Stimulated activated CD4-positive, alpha-beta T cell treated with anti-CD3 and anti-CD28 coated beads, Interleukin-2, amount 100 ng/mL, for 48 hours (primary cell): ENCODE measurements around the gene GOLGA8S.
"Not testable (repeated sequence)": the region's sequence is repeated elsewhere in the genome, so short reads cannot be mapped to it uniquely, and the experiment has no call there.

Source experiments
- DNase-seq, 2 donors: peaks; one replicate each; pipeline ENCODE4 v3.0.0-alpha.2; 2020

GOLGA8S gene

DNA sequence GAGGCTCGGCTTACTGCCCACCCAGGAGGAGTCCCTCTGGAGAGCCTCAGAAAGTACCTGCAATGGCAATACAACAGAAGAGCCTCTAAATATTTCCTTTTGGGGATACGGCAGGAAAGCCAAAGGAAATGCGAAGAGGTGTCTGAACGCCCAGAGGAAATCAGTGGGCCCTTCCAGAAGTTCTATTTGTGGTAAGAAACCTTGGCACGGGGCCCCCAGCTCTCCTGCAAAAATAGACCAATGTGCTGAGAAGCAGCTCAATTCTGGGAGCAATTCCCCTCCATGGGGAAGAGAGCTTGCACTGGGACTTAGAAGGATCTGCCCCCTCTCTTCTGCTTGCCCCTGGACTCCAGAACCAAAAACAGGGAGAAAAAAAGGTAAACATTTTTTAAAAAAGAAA, 44.7 kb downstream of the GOLGA8S start:
- not testable (repeated sequence) for DNase-seq

- DNase-seq, result no peak
Measured at GRCh38 chr15:23401627-23402026, 47.1 kb downstream of the GOLGA8S start.

GRCh38 chr15:23402140-23402539, 47.6 kb downstream of the GOLGA8S start:
- DNase-seq, result no peak

DNA sequence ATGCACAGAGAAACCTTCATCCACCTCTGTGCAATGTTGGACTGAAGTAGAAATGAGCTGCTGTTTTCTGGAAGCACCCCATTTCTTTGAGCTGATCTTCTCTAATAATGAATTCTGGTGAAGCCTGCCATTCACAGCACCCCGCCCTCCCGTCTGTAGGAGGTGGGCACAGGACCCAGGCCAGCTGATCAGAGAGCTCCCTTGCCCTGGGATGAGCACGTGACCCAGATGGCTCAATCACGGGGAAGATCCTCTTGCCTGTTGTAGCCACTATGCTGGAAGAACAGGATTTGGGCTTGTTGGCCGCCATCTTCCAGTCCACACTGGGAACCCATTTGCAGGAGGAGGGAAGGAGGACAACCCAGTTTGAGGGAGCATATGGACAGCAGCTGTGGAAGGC, 48.0 kb downstream of the GOLGA8S start:
- no peak for DNase-seq

DNA sequence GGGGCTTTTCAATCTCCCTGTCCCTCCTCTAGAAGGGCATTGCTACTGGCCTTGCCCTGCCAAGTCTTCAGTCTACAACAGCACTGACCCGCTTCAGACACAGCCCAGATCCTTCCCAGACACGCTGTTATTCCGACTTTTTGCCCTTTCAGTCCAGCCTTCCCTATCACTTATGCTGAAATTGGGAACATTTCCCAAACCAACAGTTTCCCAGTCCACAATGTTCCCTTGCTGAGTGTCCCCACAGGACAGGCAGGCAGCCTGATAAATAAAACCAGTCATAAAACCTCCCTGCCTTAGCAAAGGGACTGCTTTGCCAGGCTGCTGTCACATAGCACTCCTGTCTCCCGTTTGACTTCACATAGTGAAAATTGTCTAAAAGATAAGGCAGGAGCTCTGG, 49.0 kb downstream of the GOLGA8S start:
- no peak for DNase-seq

DNA sequence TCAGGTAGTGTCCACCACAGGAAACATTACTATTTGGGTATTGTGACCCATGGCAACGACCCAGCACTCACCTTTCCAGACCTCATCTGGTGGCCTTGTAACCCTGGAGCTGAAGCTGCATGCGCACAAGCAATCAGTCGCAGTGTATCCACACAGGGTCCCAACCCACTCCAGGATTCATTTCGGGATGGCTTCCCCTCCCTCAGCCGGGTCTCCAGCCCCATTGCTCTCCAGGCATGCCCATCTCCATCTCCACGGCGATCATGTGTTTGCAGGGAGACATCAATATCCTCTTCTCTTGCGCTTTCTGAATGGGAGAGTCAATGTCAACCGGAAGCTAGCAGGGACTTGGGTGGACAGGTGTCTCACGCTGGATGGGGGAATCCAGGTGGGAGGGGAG, 57.3 kb downstream of the GOLGA8S start:
- no peak for DNase-seq

DNA sequence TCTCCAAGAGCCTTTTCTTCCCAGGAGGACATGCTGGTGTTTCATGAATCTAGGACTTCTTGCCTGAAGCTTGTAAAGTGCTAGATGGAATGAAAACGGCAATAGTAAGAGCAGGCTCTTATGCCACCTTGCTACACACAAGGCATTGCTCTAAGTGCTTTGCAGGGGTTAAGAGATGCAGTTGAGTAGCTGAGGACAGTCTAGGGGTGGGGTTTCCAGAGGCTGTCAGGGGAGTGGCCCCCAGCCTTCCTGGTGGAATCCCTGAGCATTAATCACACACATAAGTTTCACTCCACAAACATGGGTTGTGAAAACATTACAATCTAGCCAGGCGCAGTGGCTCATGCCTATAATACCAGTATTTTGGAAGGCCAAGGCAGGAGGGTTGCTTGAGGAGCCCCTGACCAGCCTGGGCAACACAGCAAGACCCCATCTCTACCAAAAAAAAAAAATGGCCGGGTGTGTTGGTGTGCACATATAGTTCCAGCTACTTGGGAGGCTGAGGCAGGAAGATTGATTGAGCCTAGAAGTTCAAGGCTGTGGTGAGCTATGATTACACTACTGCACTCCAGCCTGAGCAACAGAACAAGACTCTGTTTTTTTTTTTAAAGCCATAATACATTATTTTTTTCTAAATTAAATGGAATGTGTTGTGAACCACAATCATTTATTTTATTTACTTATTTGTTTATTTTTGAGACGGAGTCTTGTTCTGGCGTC, 58.5 kb downstream of the GOLGA8S start:
- DNase-seq, result not testable (repeated sequence)
